Osteoblast (primary cell): ENCODE measurements around the gene MEG3. TPM values are rescaled to one million over a fixed set of nuclear protein-coding genes. Genes with fewer than 3 reads are reported as not detected.

Source experiments
- DNase-seq: peaks from one replicate; pipeline ENCODE4 v3.0.0; 2011; ENCODE audit warnings: low spot score, mixed read lengths; ENCODE audit not compliant: insufficient read length; ENCODE audit errors: missing footprints
- H2AFZ ChIP-seq: 2 replicates; pipeline ENCODE4 v1.6.0; 2011; ENCODE audit warnings: mild to moderate bottlenecking, low read length
- H3K27ac ChIP-seq: 2 replicates; pipeline ENCODE4 v1.5.1; 2011; ENCODE audit warnings: mild to moderate bottlenecking, low read depth, low read length, moderate library complexity
- H3K27me3 ChIP-seq: 2 replicates; pipeline ENCODE4 v1.6.0; 2012; ENCODE audit warnings: mild to moderate bottlenecking, control low read depth, inconsistent platforms, low read length, moderate library complexity; ENCODE audit not compliant: insufficient read depth
- H3K36me3 ChIP-seq: 2 replicates; pipeline ENCODE4 v1.5.1; 2011; ENCODE audit warnings: mild to moderate bottlenecking, low read length, control low read depth, moderate library complexity; ENCODE audit not compliant: insufficient read depth
- H3K4me1 ChIP-seq: 2 replicates; pipeline ENCODE4 v1.5.1; 2011; ENCODE audit warnings: mild to moderate bottlenecking, low read length, control low read depth, moderate library complexity; ENCODE audit not compliant: insufficient read depth
- H3K4me2 ChIP-seq: 2 replicates; pipeline ENCODE4 v1.6.0; 2011; ENCODE audit warnings: mild to moderate bottlenecking, low read length; ENCODE audit not compliant: insufficient read depth
- H3K4me3 ChIP-seq: fragments of 200-600 bp; sonication (generic); 3 replicates; pipeline ENCODE4 v1.5.1; 2012; ENCODE audit warnings: mild to moderate bottlenecking, low read length, inconsistent platforms; ENCODE audit not compliant: insufficient read depth
- H3K79me2 ChIP-seq: 2 replicates; pipeline ENCODE4 v1.6.0; 2012; ENCODE audit warnings: mild to moderate bottlenecking, low read length, control low read depth, inconsistent platforms; ENCODE audit not compliant: insufficient read depth
- H3K9me3 ChIP-seq: 2 replicates; pipeline ENCODE4 v1.5.1; 2011; ENCODE audit warnings: low read depth, low read length, control low read depth
- H4K20me1 ChIP-seq: 2 replicates; pipeline ENCODE4 v1.6.0; 2012; ENCODE audit warnings: mild to moderate bottlenecking, low read length, control low read depth; ENCODE audit not compliant: insufficient read depth
- total RNA-seq: library from RNA; depleted of rRNA; stranded (reverse); fragments of >200 nt; gene quantifications from 2 replicates; pipeline ENCODE4 v1.2.3, GENCODE V29; 2012
- TF ChIP-seq, protein P1 (sequence below): IDR thresholded peaks from 2 replicates; pipeline ENCODE4 v1.5.1; 2011; ENCODE audit warnings: mild to moderate bottlenecking, low read depth, low read length, moderate library complexity; ENCODE audit errors: extremely low read depth

The MEG3 gene
- total RNA-seq, 1 donor: 200 TPM

DNA sequence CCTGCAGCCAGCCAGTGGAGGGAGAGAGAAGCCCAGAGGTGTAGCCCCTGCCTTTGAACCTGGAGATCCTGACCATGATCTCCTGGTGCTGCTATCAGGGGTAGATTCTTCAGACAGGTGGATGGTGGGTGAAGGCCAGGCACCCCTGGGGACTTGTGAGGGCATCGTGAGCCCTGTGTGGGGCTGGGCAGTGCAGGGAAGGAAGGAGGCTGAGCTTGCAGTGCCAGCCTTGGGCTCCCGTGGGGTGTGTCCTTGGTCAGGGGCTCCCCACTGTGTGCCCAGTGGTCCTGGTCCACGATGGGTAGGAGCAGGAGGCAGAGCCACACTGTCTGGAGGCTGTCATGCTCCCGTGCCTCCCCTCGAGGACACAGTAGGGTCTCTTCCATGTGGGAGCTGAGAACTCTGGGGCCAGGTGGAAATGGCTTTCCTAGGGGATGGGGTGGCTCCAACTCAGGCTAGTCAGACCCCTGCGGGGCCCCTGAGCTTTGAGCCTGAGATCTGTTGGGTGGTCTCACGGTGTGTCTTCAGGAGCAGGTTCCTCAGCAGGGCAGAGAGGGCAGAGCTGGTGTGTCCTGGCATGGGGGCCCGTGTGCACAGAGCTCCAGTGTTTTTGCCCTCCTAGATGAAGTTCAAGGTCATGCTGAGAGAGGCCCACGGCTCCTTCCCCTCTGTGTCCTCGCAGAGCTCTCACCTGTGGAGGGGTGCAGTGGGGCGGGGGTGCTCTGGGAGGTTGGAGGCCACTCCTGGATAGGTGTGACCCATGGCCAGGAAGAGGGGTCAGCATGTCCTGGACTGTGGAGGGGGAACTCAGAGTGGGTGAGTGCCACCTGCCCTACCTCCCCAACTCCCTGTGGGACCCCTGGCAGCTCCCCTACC is 52.6 kb downstream of the MEG3 start:
- H3K36me3 ChIP-seq: peaks cover 26% of the 10 kb centered on the region
- H3K27me3 ChIP-seq: no peaks in the 10 kb centered on the region
- H3K4me1 ChIP-seq: no peaks in the 10 kb centered on the region
- H3K79me2 ChIP-seq: peaks cover 96% of the 10 kb centered on the region
- peaks cover 3% of the 10 kb centered on the region for H3K9me3 ChIP-seq
- DNase-seq: no peak
- peaks cover 55% of the 10 kb centered on the region for H4K20me1 ChIP-seq
- no peak overlapping the region for H3K4me2 ChIP-seq
- TF ChIP-seq, protein P1, sequence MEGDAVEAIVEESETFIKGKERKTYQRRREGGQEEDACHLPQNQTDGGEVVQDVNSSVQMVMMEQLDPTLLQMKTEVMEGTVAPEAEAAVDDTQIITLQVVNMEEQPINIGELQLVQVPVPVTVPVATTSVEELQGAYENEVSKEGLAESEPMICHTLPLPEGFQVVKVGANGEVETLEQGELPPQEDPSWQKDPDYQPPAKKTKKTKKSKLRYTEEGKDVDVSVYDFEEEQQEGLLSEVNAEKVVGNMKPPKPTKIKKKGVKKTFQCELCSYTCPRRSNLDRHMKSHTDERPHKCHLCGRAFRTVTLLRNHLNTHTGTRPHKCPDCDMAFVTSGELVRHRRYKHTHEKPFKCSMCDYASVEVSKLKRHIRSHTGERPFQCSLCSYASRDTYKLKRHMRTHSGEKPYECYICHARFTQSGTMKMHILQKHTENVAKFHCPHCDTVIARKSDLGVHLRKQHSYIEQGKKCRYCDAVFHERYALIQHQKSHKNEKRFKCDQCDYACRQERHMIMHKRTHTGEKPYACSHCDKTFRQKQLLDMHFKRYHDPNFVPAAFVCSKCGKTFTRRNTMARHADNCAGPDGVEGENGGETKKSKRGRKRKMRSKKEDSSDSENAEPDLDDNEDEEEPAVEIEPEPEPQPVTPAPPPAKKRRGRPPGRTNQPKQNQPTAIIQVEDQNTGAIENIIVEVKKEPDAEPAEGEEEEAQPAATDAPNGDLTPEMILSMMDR: no peak
- H3K27ac ChIP-seq: no peak overlapping the region
- no peak overlapping the region for H2AFZ ChIP-seq
- no peak overlapping the region for H3K4me3 ChIP-seq

DNA sequence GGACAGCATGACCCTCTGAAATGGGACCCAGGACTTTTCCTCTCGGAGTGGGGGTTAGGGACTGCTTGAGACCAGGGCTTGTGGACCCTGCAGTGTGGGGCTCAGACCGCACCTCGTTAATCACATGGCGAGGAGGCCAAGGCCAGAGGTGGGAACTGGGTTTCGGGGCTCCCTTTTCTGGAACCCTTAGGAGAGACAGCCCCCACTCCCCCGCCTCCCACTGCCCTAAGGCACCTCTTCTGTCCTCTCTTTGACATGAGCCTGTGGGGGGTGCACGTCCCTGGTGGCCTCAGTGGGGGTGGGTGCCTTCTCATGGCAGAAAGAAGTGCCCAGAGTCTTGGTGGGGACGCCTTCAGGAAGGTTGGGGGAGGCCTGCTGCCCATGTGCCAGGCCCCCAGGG is 53.3 kb downstream of the MEG3 start:
- H3K79me2 ChIP-seq: peaks cover 96% of the 10 kb centered on the region
- peaks cover 30% of the 10 kb centered on the region for H3K36me3 ChIP-seq
- TF ChIP-seq, protein P1: no peak

DNA sequence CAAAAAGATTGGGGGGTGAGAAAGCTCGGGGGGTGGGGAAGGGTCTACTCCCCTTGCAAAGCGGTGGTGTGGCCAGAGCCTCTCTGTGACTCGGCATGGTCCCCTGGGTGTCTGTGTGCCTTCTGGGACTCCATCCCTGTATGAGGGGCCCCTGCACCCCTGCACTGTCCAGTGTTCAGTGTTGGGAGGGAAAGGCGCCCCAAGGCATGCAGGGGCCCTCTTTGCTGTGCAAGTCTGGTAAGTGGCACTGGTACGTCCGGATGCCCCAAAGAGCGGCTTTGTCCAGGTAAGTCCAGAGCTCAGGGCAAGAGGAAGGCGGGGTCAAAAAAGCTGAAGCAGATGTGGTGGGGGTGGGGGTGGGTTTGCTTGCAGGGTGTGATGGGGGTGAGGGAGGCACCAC is 53.9 kb downstream of the MEG3 start:
- H4K20me1 ChIP-seq: peaks cover 47% of the 10 kb centered on the region
- no peaks in the 10 kb centered on the region for H3K27me3 ChIP-seq
- no peak overlapping the region for H3K4me3 ChIP-seq
- no peaks in the 10 kb centered on the region for H3K4me1 ChIP-seq
- H3K4me2 ChIP-seq: no peak overlapping the region
- no peak for DNase-seq
- H3K27ac ChIP-seq: no peak overlapping the region
- peaks cover 36% of the 10 kb centered on the region for H3K36me3 ChIP-seq
- no peak overlapping the region for H2AFZ ChIP-seq
- peaks cover 96% of the 10 kb centered on the region for H3K79me2 ChIP-seq
- TF ChIP-seq, protein P1: no peak
- peaks cover 3% of the 10 kb centered on the region for H3K9me3 ChIP-seq

More for the DNA sequence above, 53.3 kb downstream of the MEG3 start:
- Histone ChIP-seq H3K4me3 (no peak overlapping the region), H3K9me3 (peaks cover 3% of the 10 kb centered on the region), H3K4me1 (no peaks in the 10 kb centered on the region), H2AFZ (no peak overlapping the region), H3K27ac (no peak overlapping the region), H3K4me2 (no peak overlapping the region), H3K27me3 (no peaks in the 10 kb centered on the region), H4K20me1 (peaks cover 48% of the 10 kb centered on the region)
- no peak for DNase-seq

DNA sequence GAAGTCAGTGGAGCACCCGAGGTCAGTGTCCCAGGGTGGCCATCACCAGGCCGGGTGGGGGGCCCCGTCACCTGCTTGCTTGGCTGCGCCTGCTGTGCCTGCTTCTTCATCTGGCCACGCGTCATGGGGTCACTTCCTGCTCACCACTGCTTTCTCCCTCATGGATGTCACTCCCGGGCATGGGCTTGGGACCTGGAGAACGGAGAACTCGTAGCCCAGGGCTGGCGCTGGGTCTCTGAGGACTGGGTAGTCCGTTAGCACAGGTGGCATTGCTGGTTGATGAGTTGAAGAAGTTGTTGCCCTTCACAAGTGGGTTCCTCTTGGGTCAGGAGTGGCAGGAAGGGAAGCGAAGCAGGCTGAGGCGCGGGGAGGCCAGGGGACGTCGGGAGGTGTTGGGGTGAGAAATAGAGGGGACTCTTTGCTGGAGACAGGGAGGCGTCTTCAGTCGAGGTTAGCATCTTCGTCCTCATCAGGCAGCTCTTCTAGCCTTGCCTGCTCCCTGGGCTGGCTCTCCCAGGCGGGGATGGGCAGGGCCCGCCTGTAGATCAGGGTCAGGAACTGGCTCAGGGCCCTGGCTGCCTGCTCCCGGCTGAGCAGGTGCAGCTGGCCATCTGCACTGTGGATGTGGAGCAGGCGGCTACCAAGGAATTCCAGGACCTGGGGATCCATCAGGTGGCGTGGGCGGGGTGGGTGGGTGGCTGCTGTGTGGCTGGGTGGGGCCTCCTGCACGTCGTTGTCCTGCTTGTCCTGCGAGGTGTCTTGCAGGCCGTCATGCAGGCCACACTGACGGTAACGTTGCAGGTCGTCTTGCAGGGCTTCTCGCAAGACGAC is 54.6 kb downstream of the MEG3 start:
- Histone ChIP-seq H3K9me3 (peaks cover 3% of the 10 kb centered on the region), H3K27me3 (no peaks in the 10 kb centered on the region), H3K4me1 (no peaks in the 10 kb centered on the region), H4K20me1 (peaks cover 43% of the 10 kb centered on the region), H3K4me2 (no peak overlapping the region), H3K27ac (no peak overlapping the region), H3K79me2 (peaks cover 95% of the 10 kb centered on the region), H2AFZ (no peak overlapping the region), H3K36me3 (peaks cover 40% of the 10 kb centered on the region), H3K4me3 (no peak overlapping the region)
- TF ChIP-seq, protein P1: no peak
- DNase-seq: no peak
